ENCODE measurements around the gene RASA2.

- TF ChIP-seq EZH2 (IDR thresholded peaks at IDR 0.05) = no peak
- TF ChIP-seq POLR2AphosphoS5 (IDR thresholded peaks at IDR 0.05; ENCODE audit: borderline replicate concordance, low read depth, low read length) = no peak
Measured at GRCh38 chr3:141525814-141526213, 39.0 kb downstream of the RASA2 start.

Measured in SK-N-MC (cell line).